Dendritic cell treated with granulocyte-macrophage colony-stimulating factor and Interleukin-4, amounts not matched to agents 40 ng/mL and 50 ng/mL, for 4 days (primary cell): ENCODE results near the gene SYK.
"Not testable (repeated sequence)": the region's sequence is repeated elsewhere in the genome, so short reads cannot be mapped to it uniquely, and the experiment has no call there.

ENCODE experiments used
- H3K27ac Mint-ChIP-seq: one replicate; pipeline ENCODE4 v1.8.0; 2022; ENCODE audit warnings: mild to moderate bottlenecking, mixed read lengths
- H3K27me3 Mint-ChIP-seq: one replicate; pipeline ENCODE4 v1.8.0; 2022; ENCODE audit warnings: mild to moderate bottlenecking, mixed read lengths
- H3K36me3 Mint-ChIP-seq: one replicate; pipeline ENCODE4 v1.8.0; 2022; ENCODE audit warnings: low read depth, mixed read lengths
- H3K4me1 Mint-ChIP-seq: one replicate; pipeline ENCODE4 v1.8.0; 2022; ENCODE audit warnings: low read depth, mixed read lengths
- H3K4me3 Mint-ChIP-seq: one replicate; pipeline ENCODE4 v1.8.0; 2022; ENCODE audit warnings: mild to moderate bottlenecking, moderate library complexity, mixed read lengths
- H3K9me3 Mint-ChIP-seq: one replicate; pipeline ENCODE4 v1.8.0; 2022; ENCODE audit warnings: mixed read lengths
- intact Hi-C: fragments of 100-400 bp; cut with micrococcal nuclease; formaldehyde crosslinking; loops from one replicate; pipeline ENCODE4 v1.15.0; 2022

SYK gene

GRCh38 chr9:90801241-90801972 lies at the start of gene SYK:
SYK (plus strand) TSS chr9:90801819; CDS start chr9:90843899, 42,080 bp downstream.
- intact Hi-C loops, result no loop called here
- peaks cover 70% of the 10 kb centered on the region for H3K4me1 Mint-ChIP-seq
- no peaks in the 10 kb centered on the region for H3K9me3 Mint-ChIP-seq
- no peaks in the 10 kb centered on the region for H3K27me3 Mint-ChIP-seq
- H3K36me3 Mint-ChIP-seq, result peaks cover 49% of the 10 kb centered on the region
- peak within 1 kb of the TSS; percentile 100 for H3K27ac Mint-ChIP-seq
- peak within 1 kb of the TSS; percentile 97 for H3K4me3 Mint-ChIP-seq

- H3K36me3 Mint-ChIP-seq, result not testable (repeated sequence)
- intact Hi-C loops, result loop anchor here (2.0 kb wide), 1 partner anchor 615 kb away; no protein-coding TSS in a partner anchor
Observed at GRCh38 chr9:90755514-90756371, 45.9 kb upstream of the SYK start.

GRCh38 chr9:90760577-90760976 lies 41.0 kb upstream of the SYK start:
- intact Hi-C loops, H3K4me1 Mint-ChIP-seq, H3K4me3 Mint-ChIP-seq, H3K27ac Mint-ChIP-seq, H3K9me3 Mint-ChIP-seq, H3K27me3 Mint-ChIP-seq, H3K36me3 Mint-ChIP-seq: not testable (repeated sequence)

More at GRCh38 chr9:90755514-90756371, 45.9 kb upstream of the SYK start:
- H3K4me1 Mint-ChIP-seq, H3K9me3 Mint-ChIP-seq, H3K4me3 Mint-ChIP-seq, H3K27me3 Mint-ChIP-seq, H3K27ac Mint-ChIP-seq: not testable (repeated sequence)

- peaks cover 36% of the 10 kb centered on the region for H3K4me1 Mint-ChIP-seq
- H3K27ac Mint-ChIP-seq, result no peak overlapping the region
- peaks cover 6% of the 10 kb centered on the region for H3K36me3 Mint-ChIP-seq
- peaks cover 8% of the 10 kb centered on the region for H3K9me3 Mint-ChIP-seq
- intact Hi-C loops, result no loop called here
- no peaks in the 10 kb centered on the region for H3K27me3 Mint-ChIP-seq
- H3K4me3 Mint-ChIP-seq, result no peak overlapping the region
Observed at GRCh38 chr9:90766731-90767130, 34.9 kb upstream of the SYK start.

GRCh38 chr9:90767523-90768100 lies 34.0 kb upstream of the SYK start:
- H3K27ac Mint-ChIP-seq, result no peak overlapping the region
- peaks cover 6% of the 10 kb centered on the region for H3K36me3 Mint-ChIP-seq
- intact Hi-C loops, result no loop called here
- peaks cover 45% of the 10 kb centered on the region for H3K4me1 Mint-ChIP-seq
- H3K4me3 Mint-ChIP-seq, result no peak overlapping the region
- H3K9me3 Mint-ChIP-seq, result peaks cover 8% of the 10 kb centered on the region
- no peaks in the 10 kb centered on the region for H3K27me3 Mint-ChIP-seq

- Mint-ChIP-seq H3K27ac (peak overlapping the region; percentile 66), H3K4me1 (peaks cover 65% of the 10 kb centered on the region), H3K27me3 (no peaks in the 10 kb centered on the region), H3K36me3 (peaks cover 6% of the 10 kb centered on the region), H3K9me3 (peaks cover 8% of the 10 kb centered on the region), H3K4me3 (no peak overlapping the region)
- intact Hi-C loops, result loop anchor here (5.0 kb wide), 2 partner anchors 57 to 628 kb away; no protein-coding TSS in a partner anchor
Observed at GRCh38 chr9:90770182-90770738, 31.4 kb upstream of the SYK start.

- Mint-ChIP-seq H3K9me3 (peaks cover 8% of the 10 kb centered on the region), H3K4me3 (no peak overlapping the region), H3K27me3 (no peaks in the 10 kb centered on the region), H3K27ac (peak overlapping the region; percentile 66), H3K36me3 (peaks cover 6% of the 10 kb centered on the region), H3K4me1 (peaks cover 65% of the 10 kb centered on the region)
- intact Hi-C loops, result loop anchor here (5.0 kb wide), 2 partner anchors 56 to 629 kb away; no protein-coding TSS in a partner anchor
Observed at GRCh38 chr9:90770927-90771326, 30.7 kb upstream of the SYK start.

- intact Hi-C loops, result loop anchor here (5.0 kb wide), 2 partner anchors 55 to 630 kb away; no protein-coding TSS in a partner anchor
- Mint-ChIP-seq H3K27ac (peak overlapping the region; percentile 35), H3K4me1 (peaks cover 65% of the 10 kb centered on the region), H3K9me3 (peaks cover 3% of the 10 kb centered on the region), H3K27me3 (no peaks in the 10 kb centered on the region), H3K4me3 (no peak overlapping the region), H3K36me3 (peaks cover 2% of the 10 kb centered on the region)
Observed at GRCh38 chr9:90772386-90772785, 29.2 kb upstream of the SYK start.

- peaks cover 60% of the 10 kb centered on the region for H3K4me1 Mint-ChIP-seq
- H3K4me3 Mint-ChIP-seq, result no peak overlapping the region
- H3K27me3 Mint-ChIP-seq, result no peaks in the 10 kb centered on the region
- peak overlapping the region; percentile 39 for H3K27ac Mint-ChIP-seq
- intact Hi-C loops, result loop anchor here (5.0 kb wide), 2 partner anchors 54 to 631 kb away; no protein-coding TSS in a partner anchor
- no peaks in the 10 kb centered on the region for H3K36me3 Mint-ChIP-seq
- H3K9me3 Mint-ChIP-seq, result no peaks in the 10 kb centered on the region
Observed at GRCh38 chr9:90773617-90774016, 28.0 kb upstream of the SYK start.

- Mint-ChIP-seq H3K27me3 (no peaks in the 10 kb centered on the region), H3K9me3 (no peaks in the 10 kb centered on the region), H3K4me3 (no peak overlapping the region), H3K4me1 (peaks cover 56% of the 10 kb centered on the region), H3K27ac (peak overlapping the region; percentile 39), H3K36me3 (no peaks in the 10 kb centered on the region)
- intact Hi-C loops, result loop anchor here (5.0 kb wide), 2 partner anchors 53 to 632 kb away; no protein-coding TSS in a partner anchor
Observed at GRCh38 chr9:90774071-90774470, 27.5 kb upstream of the SYK start.

GRCh38 chr9:90774682-90775081 lies 26.9 kb upstream of the SYK start:
- peaks cover 50% of the 10 kb centered on the region for H3K4me1 Mint-ChIP-seq
- peak overlapping the region; percentile 39 for H3K27ac Mint-ChIP-seq
- H3K4me3 Mint-ChIP-seq, result no peak overlapping the region
- intact Hi-C loops, result loop anchor here (5.0 kb wide), 2 partner anchors 53 to 632 kb away; no protein-coding TSS in a partner anchor
- H3K9me3 Mint-ChIP-seq, result no peaks in the 10 kb centered on the region
- H3K27me3 Mint-ChIP-seq, result no peaks in the 10 kb centered on the region
- H3K36me3 Mint-ChIP-seq, result no peaks in the 10 kb centered on the region

- intact Hi-C loops, result no loop called here
Observed at GRCh38 chr9:90775657-90776056, 26.0 kb upstream of the SYK start.

GRCh38 chr9:90778746-90779145 lies 22.9 kb upstream of the SYK start:
- Mint-ChIP-seq H3K9me3 (no peaks in the 10 kb centered on the region), H3K27me3 (no peaks in the 10 kb centered on the region), H3K36me3 (no peaks in the 10 kb centered on the region), H3K4me1 (peaks cover 26% of the 10 kb centered on the region), H3K4me3 (no peak overlapping the region), H3K27ac (no peak overlapping the region)
- intact Hi-C loops, result no loop called here

More at GRCh38 chr9:90775657-90776056, 26.0 kb upstream of the SYK start:
- H3K27me3 Mint-ChIP-seq, result no peaks in the 10 kb centered on the region
- H3K9me3 Mint-ChIP-seq, result no peaks in the 10 kb centered on the region
- no peaks in the 10 kb centered on the region for H3K36me3 Mint-ChIP-seq
- H3K4me3 Mint-ChIP-seq, result no peak overlapping the region
- no peak overlapping the region for H3K27ac Mint-ChIP-seq
- H3K4me1 Mint-ChIP-seq, result peaks cover 40% of the 10 kb centered on the region
